ENCODE results near the gene TRRAP.

The TRRAP gene

GRCh38 chr7:98930464-98930863 lies 52.1 kb downstream of the TRRAP start:
- DNase-seq = no peak
- in situ Hi-C loops (cut with MboI; ENCODE audit: low pct_unique_long_range_greater_than_20kb, low sequenced_read_pairs) = no loop called here

DNA sequence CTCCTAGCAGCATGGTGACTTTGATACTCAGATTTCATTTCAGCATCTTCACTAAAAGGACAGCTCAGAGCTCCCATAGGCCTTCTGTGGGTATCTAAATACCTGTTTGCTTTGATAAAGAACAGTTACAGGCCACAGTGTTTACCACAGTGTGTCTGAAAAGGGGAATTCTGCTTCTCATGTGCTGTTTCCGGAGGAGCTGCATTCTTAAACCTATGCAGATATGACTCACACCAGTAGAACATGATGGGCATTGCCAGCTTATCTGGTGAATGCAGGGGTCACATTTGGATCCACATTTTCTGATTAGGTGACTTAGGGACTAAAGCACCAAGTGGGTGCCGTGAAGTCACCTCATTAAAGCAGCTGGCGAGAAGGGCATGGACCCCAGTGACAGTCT lies 52.6 kb downstream of the TRRAP start:
- DNase-seq = no peak
- in situ Hi-C loops (cut with MboI; ENCODE audit: low pct_unique_long_range_greater_than_20kb, low sequenced_read_pairs) = no loop called here

DNA sequence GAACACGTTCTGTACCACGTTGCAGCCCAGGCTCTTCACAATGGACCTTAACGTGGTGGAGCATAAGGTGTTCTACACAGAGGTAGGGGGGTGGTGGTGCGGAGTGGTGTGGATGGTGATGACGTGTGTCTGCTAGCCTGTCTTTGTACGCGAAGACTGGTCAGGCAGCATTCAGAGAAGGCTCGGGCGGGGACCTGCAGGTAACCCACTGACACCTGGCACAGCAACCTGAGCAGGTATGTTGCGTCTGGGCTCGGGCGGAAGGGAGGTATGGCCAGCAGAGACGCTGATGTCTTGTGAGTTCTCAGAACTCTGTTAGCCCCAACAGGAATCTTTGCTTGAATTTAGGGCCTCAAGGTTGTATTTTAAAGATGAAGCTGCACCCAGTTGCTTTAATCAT lies 55.0 kb downstream of the TRRAP start:
- DNase-seq = no peak
- in situ Hi-C loops (cut with MboI; ENCODE audit: low pct_unique_long_range_greater_than_20kb, low sequenced_read_pairs) = no loop called here

DNA sequence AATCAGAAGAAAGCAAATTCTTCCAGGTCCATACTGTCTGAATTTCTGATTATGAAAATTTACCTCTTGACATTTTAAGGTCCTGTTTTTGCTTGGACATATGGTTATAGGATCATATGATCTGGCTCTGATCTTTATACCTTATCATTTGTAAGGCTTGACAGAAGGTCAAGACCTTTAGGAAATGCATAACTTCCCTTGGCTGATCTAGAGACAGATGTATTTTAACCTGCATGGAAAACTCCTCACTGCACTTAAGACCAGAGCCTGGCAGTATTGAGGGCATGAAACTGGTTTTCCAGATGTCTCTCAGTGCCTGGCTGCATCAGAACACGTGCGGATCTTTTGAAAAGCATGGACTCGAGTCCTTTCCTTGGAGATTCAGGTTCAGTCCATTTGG lies 55.9 kb downstream of the TRRAP start:
- in situ Hi-C loops (cut with MboI; ENCODE audit: low pct_unique_long_range_greater_than_20kb, low sequenced_read_pairs) = no loop called here
- DNase-seq = no peak

DNA sequence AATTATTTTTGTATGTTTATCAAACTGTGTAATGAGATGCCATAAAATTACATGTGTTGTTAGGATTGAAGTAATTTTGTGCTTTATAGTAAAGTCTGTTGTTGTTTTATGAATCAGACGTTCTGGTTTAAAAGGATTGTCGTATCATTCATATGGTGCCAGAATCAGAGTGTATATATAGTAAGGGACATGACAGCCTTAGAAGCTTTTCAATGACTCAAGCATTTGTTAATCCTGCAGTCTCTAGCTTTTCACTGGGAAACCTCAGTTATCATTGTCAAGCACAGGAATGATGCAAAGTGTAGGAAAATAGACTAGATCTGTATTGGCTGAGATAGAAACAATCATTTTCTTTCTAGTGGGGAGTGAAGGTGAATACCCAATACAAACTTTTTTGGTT lies 57.5 kb downstream of the TRRAP start:
- in situ Hi-C loops (cut with MboI; ENCODE audit: low pct_unique_long_range_greater_than_20kb, low sequenced_read_pairs) = no loop called here
- no peak for DNase-seq

DNA sequence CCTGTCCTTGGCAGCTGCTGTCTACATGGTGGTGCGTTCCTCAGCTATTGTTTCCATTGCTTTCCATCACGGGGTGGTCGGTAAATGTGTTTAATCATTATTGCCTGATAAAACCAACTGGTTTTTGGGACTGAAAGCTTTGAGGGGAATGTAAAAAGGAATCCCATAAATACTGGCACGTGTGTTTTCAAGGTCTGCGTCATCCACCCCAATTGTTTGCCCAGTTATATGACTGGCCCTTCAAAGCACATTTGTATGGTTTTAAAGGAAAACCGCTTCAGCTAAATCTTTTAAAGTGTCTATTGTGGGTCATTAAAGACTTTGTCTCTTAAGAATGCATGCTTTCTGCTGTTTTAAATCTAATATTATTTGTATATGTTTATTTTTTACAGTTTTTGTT lies 65.0 kb downstream of the TRRAP start:
- in situ Hi-C loops (cut with MboI; ENCODE audit: low pct_unique_long_range_greater_than_20kb, low sequenced_read_pairs) = no loop called here
- DNase-seq = no peak

DNA sequence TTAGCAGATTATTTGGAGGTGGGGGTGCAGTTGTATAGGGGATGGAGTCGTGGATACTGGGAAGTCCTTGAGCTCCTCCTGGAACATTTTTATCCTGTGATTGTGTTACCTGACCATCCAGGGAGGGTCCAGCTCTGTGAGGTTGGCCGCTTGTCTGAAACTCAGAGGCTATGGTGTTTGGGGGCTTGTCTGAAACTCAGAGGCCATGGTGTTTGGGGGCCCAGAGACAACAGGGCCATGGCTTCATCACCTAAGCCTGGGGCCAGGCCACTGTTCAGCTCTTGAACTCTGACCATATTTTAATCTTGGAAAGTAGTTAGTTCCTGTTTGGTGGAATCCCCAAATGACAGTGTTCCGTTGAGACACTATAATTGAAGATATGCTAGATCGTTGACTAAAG lies 66.1 kb downstream of the TRRAP start:
- no peak for DNase-seq
- in situ Hi-C loops (cut with MboI; ENCODE audit: low pct_unique_long_range_greater_than_20kb, low sequenced_read_pairs) = no loop called here

DNA sequence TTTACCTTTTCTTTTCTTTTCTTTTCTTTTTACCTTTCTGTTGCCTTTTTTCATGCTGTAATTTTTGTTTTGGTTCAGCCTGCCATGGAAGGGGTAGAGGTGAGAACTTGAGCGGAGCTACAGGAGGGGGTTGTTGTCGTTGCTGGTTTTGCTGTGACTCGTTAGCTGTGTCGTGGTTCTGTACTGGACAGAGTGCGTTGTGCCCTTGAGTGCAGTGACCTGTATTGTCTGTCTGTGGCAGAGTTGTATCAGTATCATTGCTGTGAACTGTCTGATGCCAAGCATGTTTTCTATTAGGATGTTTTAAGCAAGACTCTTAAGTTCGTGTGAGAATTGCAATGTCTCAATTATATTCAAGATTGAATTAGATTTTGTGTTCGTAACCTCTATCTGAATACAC lies 67.5 kb downstream of the TRRAP start:
- no peak for DNase-seq
- in situ Hi-C loops (cut with MboI; ENCODE audit: low pct_unique_long_range_greater_than_20kb, low sequenced_read_pairs) = no loop called here

DNA sequence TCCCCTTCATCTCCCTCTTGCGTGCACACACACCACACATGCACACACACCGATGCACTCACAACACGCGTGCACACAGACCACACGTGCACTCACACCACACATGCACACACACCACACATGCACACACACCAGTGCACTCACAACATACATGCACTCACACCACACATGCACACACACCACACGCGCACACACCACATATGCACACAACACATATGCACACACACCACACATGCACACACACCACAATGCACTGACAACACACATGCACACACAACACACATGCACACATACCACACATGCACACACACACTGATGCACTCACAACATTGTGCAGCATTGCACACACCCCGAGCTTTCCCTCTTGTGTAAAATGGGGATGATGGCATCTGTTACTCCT lies 68.1 kb downstream of the TRRAP start:
- in situ Hi-C loops (cut with MboI; ENCODE audit: low pct_unique_long_range_greater_than_20kb, low sequenced_read_pairs) = no loop called here
- DNase-seq = no peak

DNA sequence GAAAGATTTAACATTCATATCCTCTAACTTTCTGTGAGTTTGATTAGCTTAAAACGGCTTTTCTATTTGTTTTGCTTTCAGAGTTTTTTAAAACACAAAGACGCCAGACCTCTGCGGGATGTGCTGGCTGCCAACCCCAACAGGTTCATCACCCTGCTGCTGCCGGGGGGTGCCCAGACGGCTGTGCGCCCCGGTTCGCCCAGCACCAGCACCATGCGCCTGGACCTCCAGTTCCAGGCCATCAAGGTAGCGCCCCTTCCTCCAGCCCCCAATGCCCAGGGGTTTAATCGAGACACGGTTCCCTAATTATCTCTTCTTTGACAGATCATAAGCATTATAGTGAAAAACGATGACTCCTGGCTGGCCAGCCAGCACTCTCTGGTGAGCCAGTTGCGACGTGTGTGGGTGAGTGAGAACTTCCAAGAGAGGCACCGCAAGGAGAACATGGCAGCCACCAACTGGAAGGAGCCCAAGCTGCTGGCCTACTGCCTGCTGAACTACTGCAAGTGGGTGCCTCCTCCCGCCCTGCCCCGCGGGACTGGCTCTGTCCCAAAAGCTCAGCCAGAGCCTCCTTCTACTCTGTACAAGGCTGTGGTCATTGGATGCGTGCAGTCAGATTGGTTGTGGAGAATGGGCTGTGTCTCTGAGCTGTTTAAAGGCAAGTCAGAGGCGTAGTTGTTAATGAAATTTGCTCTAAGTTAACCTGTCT lies 71.2 kb downstream of the TRRAP start:
- in situ Hi-C loops (cut with MboI; ENCODE audit: low pct_unique_long_range_greater_than_20kb, low sequenced_read_pairs) = no loop called here
- DNase-seq = no peak

- in situ Hi-C loops (cut with MboI; ENCODE audit: low pct_unique_long_range_greater_than_20kb, low sequenced_read_pairs) = no loop called here
Observed at GRCh38 chr7:98955992-98956391, 77.7 kb downstream of the TRRAP start.

DNA sequence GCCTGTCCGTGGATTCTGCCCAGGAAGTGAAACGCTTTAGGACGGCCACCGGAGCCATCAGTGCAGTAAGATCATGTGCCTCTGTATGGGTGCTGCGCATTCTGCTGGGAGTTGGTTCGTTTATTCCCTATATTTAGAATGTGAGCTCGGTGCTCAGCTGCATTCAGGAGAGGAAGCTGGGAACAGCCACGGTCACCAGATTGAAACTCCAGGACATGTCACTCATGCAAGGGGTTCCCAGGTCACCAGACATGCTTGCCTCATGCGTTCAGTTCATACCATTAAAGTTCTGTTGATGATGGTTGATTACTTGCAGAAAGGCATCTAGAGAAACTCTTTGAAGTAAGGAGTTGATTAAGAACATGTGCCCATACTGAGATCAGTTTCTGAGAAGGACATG lies 78.1 kb downstream of the TRRAP start:
- in situ Hi-C loops (cut with MboI; ENCODE audit: low pct_unique_long_range_greater_than_20kb, low sequenced_read_pairs) = no loop called here
- no peak for DNase-seq

More at GRCh38 chr7:98955992-98956391, 77.7 kb downstream of the TRRAP start:
- DNase-seq = no peak

- DNase-seq = no peak
- in situ Hi-C loops (cut with MboI; ENCODE audit: low pct_unique_long_range_greater_than_20kb, low sequenced_read_pairs) = no loop called here
Observed at GRCh38 chr7:98956937-98957336, 78.6 kb downstream of the TRRAP start.

- DNase-seq = no peak
- in situ Hi-C loops (cut with MboI; ENCODE audit: low pct_unique_long_range_greater_than_20kb, low sequenced_read_pairs) = no loop called here
Observed at GRCh38 chr7:98957766-98958165, 79.4 kb downstream of the TRRAP start.

DNA sequence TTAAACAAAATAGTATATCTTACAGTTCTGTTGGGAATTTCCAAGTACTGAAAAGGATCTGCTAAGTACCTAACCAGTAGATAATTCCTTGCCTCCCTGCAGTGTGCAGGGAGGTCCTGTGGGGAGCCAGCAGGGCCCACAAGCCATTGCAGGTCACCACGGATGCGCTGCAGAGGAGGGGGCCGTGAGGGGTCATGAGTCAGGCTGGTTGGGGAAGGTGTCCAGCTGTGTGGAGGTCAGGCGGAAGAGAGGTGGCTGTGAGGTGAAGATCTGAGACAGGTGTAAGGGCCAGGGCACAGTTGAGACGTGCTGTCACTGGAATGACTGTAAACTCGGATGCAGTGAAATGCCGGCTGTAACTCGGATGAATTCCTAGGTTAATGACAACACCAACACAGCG lies 80.6 kb downstream of the TRRAP start:
- in situ Hi-C loops (cut with MboI; ENCODE audit: low pct_unique_long_range_greater_than_20kb, low sequenced_read_pairs) = no loop called here
- DNase-seq = no peak

DNA sequence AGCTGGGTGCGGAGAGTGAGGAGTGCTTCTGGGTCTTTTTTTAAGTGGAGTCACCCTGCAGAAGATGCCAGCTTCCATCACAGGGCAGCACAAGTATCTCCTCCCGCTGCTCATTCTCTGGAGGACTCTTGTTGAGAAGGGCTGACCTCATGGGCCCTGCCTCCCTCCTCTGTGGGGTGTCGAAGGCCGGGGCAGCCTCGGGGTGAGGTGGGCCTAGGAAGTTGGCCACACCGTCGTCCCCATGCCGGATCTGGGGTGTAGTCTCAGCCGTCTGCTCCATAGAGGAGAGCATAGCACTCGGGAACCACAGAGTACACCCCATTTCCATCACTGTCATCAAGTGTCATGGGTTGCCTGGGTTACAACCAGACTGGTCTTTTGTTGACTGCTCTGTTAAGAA lies 85.0 kb downstream of the TRRAP start:
- in situ Hi-C loops (cut with MboI; ENCODE audit: low pct_unique_long_range_greater_than_20kb, low sequenced_read_pairs) = no loop called here
- no peak for DNase-seq

- in situ Hi-C loops (cut with MboI; ENCODE audit: low pct_unique_long_range_greater_than_20kb, low sequenced_read_pairs) = no loop called here
- DNase-seq = no peak
Observed at GRCh38 chr7:98964596-98964995, 86.3 kb downstream of the TRRAP start.

DNA sequence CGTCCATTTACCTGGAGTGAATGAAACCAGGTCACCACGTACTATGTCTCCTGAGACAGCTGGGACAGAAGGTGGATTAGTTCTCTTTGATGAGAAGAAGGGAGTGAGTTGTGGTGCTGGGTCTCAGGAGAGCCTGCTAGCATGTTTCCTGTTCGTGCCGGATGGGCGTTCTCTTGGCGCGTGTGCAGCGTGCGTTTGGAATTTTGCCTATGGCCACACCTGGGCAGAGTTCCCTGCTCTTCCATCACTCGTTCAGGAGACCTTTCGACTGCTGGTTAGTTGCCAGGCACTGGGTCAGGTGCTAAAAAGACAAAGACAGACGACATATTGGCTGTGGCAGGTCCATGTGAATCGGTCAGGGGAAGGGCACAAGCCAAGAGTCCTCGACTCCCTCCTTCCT lies 90.3 kb downstream of the TRRAP start:
- no peak for DNase-seq

GRCh38 chr7:98969386-98969785 lies 91.1 kb downstream of the TRRAP start:
- no peak for DNase-seq
- in situ Hi-C loops (cut with MboI; ENCODE audit: low pct_unique_long_range_greater_than_20kb, low sequenced_read_pairs) = no loop called here

More for the DNA sequence above, 90.3 kb downstream of the TRRAP start:
- in situ Hi-C loops (cut with MboI; ENCODE audit: low pct_unique_long_range_greater_than_20kb, low sequenced_read_pairs) = no loop called here

DNA sequence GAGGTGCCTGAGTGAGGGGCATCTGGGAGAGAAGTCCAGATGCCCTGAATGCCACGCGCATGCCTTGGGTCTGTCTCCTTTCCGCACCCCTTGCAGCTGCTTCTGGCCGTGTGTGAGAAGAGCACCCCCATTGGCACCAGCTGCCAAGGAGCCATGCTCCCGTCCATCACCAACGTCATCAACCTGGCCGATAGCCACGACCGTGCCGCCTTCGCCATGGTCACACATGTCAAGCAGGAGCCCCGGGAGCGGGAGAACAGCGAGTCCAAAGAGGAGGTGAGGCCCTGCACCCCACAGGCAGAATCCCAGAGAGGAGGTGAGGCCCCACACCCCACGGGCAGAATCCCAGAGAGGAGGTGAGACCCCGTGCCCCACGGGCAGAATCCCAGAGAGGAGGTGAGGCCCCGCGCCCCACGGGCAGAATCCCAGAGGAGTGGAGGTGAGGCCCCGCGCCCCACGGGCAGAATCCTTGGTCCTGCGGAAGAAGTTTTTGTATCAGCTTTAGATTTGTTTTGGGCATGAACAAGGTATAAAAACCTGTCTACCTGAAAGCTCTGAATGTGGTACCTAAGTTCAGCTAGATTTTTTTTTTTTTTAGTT lies 91.8 kb downstream of the TRRAP start:
- in situ Hi-C loops (cut with MboI; ENCODE audit: low pct_unique_long_range_greater_than_20kb, low sequenced_read_pairs) = no loop called here
- DNase-seq = no peak

DNA sequence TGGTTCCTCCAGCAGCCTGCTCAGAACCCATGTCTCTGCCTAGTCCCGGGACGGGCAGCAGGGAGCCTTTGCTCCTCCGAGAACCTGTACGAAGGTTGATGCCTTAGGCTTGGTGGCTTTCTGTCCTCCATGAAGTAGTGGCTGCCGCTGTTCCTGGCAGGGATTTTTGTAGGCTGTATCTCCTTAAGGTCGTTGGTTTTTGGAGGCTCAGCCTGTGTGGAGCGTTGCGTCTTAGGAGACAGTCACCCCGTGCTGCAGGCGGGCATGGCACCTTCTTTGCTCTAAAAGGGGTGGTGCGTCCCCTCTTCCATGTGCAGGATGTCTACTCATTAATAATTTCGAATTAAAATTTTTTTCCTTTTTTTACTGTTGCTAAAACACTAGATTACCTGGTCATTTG lies 92.5 kb downstream of the TRRAP start:
- DNase-seq = no peak
- in situ Hi-C loops (cut with MboI; ENCODE audit: low pct_unique_long_range_greater_than_20kb, low sequenced_read_pairs) = no loop called here

Data from KBM-7 (cell line).